NCI-H446 (cell line): ENCODE data around the gene FGF14.
"Not testable (repeated sequence)": the region's sequence is repeated elsewhere in the genome, so short reads cannot be mapped to it uniquely, and the experiment has no call there.

Source experiments
- DNase-seq, 2 experiments: peaks; one replicate each; lab custom pipeline; 2025; lab: John Stamatoyannopoulos, UW

Gene FGF14

DNA sequence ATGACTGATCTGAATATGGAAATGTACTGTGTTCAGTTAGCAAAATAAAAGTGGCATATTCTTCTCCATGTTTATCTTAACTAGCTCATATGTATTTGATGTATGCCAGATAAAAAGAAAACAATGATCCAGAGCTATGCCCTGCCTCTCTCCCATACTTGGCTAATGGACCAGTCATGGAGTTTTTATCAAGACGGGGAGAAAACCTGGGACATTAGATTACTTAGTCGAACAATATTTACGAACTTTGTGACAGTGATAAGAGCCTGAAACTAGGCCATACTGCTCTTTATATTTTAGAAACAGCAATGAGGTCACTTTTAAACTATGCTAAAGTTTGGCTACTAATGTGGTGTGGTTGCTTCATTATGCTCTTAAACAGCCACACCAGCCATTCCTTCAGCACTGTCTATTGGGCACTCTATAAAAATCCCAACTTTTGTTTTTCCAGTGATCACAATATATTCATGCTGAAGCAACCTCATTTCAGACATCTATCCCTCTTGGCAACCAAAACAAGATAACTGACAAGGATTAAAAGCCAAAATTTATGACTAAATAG is 265.0 kb downstream of the FGF14 start:
- no peak for DNase-seq

DNA sequence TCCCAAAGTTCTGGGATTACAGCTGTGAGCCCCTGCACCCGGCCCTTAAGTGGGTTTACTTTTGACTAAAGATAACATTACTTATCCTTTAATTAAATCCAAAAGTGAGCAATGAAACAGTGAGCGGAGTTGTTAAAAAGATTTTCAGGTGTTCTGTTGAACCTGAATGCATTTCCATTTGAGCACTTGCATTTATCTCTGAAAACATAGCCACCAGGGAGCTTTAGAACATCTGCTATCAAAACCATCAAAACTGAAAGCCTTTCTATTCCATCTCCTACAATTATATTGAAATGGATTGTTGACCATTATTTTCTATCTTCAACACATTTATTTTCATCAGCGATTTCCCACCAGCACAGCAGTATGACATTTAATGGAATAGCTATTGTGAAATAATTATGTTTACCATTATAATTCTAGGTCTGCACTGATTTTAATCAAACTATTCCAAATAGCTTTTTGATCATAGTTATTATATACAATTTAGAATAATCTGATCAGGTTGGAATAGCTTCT is 269.0 kb downstream of the FGF14 start:
- no peak for DNase-seq

- no peak for DNase-seq
Observed at GRCh38 chr13:102131246-102131645, 270.6 kb downstream of the FGF14 start.

DNA sequence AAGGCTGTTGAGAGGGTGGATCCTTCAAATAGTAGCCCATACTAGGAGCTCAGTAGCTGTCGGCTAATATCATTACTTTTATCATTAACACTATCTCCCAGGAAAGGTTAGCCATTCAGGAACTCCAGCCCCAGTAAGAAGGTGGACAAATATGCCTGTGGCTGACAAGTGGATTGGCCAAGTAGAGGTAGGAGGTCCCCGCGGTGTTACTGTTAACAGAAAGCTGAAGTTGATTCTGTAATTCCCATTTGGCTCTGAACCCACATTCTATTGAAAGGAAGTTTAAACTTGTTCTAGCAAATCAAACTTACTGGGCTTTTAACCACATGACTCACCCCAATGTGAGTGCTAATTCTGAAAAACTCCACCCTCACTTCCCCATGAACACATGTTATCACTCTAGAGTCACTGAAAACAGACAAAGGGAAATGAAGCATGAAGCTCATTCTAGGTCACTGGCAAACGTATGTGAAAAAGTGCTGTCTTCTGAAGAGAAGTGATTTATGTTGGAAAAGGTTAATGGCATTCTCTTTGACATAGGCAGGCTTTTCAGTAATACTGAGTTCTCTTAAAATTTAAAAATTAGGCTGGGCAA is 273.5 kb downstream of the FGF14 start:
- peak in 1 of 2 experiments; percentile 13 for DNase-seq

GRCh38 chr13:102127153-102127552 is 274.7 kb downstream of the FGF14 start:
- DNase-seq = no peak

DNA sequence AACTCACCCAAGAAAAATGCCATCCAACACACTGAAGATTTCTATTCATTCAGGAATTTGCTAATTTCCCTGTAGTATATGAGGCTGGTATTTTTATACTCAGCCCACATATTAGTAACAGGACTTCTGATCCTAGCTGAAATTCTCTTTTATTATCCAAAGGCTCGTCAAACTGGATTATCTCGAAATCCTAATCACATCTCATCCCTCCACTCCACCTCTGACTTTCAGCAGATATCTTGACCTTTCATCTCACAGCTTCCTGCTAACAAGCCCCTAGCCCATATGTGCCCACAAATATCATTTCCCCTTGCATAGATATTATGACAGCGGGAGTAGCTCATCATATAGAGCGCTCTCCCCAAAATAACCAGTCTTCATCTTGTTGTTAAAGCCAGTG is 279.7 kb downstream of the FGF14 start:
- DNase-seq = no peak

- DNase-seq = no peak
Observed at GRCh38 chr13:102117175-102117831, 284.5 kb downstream of the FGF14 start.

- no peak for DNase-seq
Observed at GRCh38 chr13:102103469-102103868, 298.4 kb downstream of the FGF14 start.

GRCh38 chr13:102100234-102100633 is 301.6 kb downstream of the FGF14 start:
- no peak for DNase-seq

GRCh38 chr13:102097708-102098107 is 304.1 kb downstream of the FGF14 start:
- DNase-seq = no peak

DNA sequence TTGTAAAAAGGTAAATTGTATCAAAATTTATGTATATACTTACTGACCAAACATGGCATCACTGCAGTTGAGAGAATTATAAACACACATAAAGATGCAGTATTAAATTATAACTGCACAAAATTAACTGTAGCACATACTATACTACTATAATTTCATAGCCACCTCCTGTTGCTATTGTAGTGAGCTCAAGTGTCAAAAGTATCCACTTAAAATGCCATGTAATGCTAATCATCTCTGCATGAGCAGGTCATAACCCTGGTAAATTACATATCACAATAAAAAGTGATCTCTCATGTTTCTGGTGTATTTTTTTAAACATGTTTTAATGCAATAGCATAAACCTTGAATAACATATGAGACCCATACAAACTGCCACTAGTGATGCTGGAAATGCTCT is 308.6 kb downstream of the FGF14 start:
- not testable (repeated sequence) for DNase-seq

DNA sequence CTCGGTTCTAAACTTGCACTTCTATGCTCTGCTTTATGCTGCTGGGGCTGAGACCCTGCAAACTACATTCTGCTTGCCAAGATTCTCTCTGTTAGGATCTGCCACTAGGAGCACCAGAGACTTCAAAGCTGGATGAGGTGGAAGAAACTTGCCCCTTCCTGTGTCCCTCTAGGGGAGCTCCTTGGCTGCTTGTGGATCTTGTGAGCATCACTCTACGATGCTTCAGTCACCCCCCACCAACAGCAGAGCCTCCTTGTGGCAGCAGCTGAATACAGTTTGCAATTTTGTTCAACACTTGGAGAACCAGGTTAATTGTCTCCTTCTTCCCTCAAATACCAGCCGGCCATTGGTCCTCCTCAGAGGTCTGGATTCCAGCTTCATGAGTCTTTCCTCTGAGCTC is 310.6 kb downstream of the FGF14 start:
- DNase-seq = no peak

GRCh38 chr13:102090532-102090931 is 311.3 kb downstream of the FGF14 start:
- peak in 1 of 2 experiments; percentile 2 for DNase-seq

GRCh38 chr13:102089722-102090121 is 312.1 kb downstream of the FGF14 start:
- DNase-seq = no peak

- DNase-seq = no peak
Observed at GRCh38 chr13:102089177-102089576, 312.7 kb downstream of the FGF14 start.

DNA sequence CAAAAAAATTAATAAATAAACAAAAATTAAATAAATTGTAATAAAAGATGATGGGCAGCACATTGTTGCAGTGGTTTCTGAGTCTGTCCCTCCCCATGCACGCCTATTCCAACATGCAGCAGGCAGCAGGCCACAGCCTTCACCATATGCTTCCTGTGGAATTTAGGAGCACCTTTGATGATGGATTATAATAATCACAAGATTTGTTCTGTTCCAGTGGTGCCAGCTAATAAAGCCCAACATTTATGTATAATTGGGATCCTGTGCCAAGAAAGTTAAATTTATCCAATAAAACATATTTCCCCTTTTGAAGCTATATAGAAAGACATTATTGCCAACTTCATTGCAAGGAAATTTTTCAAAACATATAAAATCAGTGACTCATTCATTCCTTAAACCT is 328.6 kb downstream of the FGF14 start:
- DNase-seq = no peak

- DNase-seq = no peak
Observed at GRCh38 chr13:102071711-102072110, 330.1 kb downstream of the FGF14 start.

- DNase-seq = not testable (repeated sequence)
Observed at GRCh38 chr13:102068323-102068722, 333.5 kb downstream of the FGF14 start.

DNA sequence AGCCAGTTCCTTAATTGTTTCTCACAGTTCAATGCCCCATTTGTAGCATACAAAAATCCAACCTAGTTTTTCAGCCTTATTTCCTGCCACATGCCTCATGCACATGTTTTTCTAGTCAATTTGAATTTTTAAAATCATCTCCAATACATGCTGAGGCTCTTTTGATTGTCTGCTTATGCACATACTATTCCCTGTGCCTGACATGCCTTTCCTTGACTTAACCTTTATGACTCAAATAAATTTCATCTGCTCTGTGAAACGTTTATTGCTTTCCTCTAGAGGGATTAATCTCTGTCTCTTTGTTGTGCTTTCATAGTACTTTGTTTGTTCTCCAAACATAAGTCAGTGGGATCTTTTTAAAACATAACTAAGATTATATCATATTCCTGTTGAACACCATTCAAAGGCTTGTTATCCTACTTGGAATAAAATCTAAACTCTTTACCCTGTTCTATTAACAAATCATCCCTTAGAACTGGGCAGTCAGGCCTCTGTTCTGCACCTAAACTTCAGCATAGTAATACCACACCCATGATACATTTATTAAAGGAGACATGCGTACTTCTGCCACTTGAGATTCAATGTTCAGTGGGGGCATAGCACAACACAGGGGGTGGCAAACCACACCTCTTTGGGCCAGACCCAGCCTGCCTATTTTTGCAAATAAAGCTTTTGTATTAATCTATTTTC is 346.6 kb downstream of the FGF14 start:
- no peak for DNase-seq

DNA sequence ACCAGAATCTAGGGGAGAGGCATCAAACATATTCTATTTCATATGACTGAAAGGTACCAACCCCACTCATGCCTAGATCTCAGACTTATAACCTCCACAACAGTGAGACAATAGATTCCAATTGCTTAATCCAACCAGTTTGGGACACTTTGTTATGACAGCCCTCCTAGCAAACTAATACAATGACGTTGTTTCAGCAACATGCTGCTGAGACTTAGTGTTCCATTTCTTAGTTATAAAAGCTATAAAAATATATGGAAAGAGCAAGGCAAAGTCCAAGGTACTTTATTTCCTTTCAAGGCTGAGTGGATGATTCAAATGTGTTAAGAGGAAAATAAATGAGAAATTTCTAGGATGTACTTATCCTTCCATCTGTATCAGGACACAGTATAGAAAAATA is 352.0 kb downstream of the FGF14 start:
- no peak for DNase-seq

DNA sequence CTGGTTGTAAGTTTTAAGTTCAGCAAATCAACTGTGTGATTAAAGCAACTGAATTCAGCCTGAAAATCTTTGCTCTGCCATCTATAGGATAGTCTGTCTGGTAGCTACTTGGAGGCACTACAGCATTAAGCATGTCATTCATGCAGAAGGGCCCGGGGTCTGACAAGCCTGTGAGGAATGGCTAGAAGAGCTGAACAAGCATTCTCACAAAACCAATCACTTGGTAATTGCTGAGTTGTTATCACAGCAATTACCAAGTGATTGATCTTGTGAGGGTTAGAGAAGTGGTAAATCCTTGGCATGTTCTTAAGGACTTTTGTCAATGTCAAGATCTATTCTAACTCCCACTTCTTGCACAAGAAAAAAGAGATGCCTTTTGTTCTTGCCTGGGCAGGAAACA is 356.1 kb downstream of the FGF14 start:
- DNase-seq = no peak

DNA sequence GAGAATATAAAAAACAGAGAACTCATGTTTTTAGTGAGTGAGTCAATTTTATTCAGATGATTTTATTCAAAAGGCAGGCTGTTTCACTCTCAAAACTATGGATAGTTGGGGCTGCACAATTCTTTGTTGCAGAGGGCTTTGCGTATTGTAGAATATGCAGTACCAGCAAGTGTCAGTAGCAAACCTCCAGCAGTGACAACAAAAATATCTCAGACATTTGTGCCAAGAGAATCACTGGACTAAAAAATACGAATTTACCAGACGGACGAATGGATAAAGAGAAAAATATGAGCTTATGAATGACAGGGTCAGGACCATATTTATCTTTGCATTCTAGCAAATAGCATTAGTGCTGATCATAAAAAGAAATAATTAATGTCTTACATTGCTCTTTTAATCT is 359.1 kb downstream of the FGF14 start:
- no peak for DNase-seq

DNA sequence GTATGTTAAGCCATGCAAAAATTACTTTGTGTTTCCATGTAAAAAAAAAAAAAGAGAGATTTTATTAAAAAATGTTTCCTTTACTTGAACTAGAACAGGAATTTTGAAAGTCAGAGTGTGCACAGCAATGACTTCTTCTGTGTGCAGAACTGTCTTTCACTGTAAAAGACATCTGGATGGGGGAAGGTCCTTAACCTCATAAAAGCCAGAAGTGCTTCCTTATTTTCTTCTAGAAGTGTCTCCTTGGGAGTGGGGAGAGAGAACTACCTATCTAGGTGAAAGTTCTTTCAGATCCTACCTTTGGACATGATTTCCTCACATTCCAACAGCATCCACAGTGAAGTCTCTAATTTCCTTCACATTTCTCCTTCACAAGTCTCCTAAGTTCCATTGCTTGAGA is 360.3 kb downstream of the FGF14 start:
- DNase-seq = no peak
